T-helper 17 cell (primary cell): ENCODE data around the gene CTAGE8. TPM values are rescaled to one million over a fixed set of nuclear protein-coding genes. Genes with fewer than 3 reads are reported as not detected.
"Not testable (repeated sequence)": the region's sequence is repeated elsewhere in the genome, so short reads cannot be mapped to it uniquely, and the experiment has no call there.

ENCODE experiments used
- ATAC-seq: fragments of 150-1000 bp; cut with Tn5 transposase; 2 replicates; pipeline ENCODE4 v1.10.0; 2021; ENCODE audit warnings: mild to moderate bottlenecking, moderate library complexity
- DNase-seq, 3 donors: peaks; one replicate each; pipeline versions ENCODE4 v3.0.0 to v3.0.0-alpha.2; 2020 to 2021
- H3K9me3 ChIP-seq: one replicate; pipeline ENCODE4 v1.7.0; 2013; ENCODE audit warnings: low read length, mild to moderate bottlenecking; ENCODE audit not compliant: control insufficient read depth, poor library complexity, severe bottlenecking
- H3K27ac Mint-ChIP-seq: one replicate; pipeline ENCODE4 v1.8.0; 2022; ENCODE audit warnings: mild to moderate bottlenecking, moderate library complexity, mixed read lengths
- H3K27me3 Mint-ChIP-seq: one replicate; pipeline ENCODE4 v1.8.0; 2022; ENCODE audit warnings: mixed read lengths
- H3K36me3 Mint-ChIP-seq: one replicate; pipeline ENCODE4 v1.8.0; 2022; ENCODE audit warnings: low read depth, mixed read lengths
- H3K4me1 Mint-ChIP-seq: one replicate; pipeline ENCODE4 v1.8.0; 2022; ENCODE audit warnings: mild to moderate bottlenecking, mixed read lengths
- H3K4me3 Mint-ChIP-seq: one replicate; pipeline ENCODE4 v1.8.0; 2022; ENCODE audit warnings: mild to moderate bottlenecking, moderate library complexity, mixed read lengths
- total RNA-seq, 4 donors: library from RNA in 2 of 4; stranded (reverse) in 2 of 4; gene quantifications; one replicate each; pipeline ENCODE4 v1.2.3 and lab custom pipeline; 2022 to 2026

CTAGE8 gene
- total RNA-seq, 2 donors from 2014 or later = 0.47 to 1.6 TPM

DNA sequence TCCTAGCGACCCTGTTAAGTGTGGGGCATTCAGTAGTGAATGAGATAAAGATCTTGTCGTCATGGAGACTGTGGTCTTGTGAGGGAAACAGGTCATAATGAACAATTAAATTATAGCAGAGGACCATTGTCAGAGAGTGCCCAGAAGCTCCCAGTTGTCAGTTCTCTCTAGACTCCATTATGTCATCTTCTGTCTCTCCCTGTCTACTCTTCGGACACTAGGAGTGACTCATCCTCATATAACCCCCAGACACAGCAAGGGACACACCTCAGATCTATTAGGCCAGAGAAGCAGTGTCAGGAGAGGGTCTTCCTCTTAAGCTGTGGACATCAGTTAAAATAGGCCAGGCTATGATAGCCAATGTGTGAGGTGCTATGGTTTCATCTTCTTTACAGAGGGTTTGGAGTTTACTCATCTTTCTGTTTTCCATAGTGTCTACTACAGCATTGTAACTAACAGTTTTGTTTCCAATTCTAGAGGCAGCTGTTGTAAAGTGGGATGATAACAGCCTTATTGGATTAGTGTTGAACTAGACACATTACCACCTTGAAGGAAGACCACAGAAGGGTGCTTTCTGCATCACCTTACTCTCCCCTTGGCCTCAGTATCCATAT, 18.2 kb upstream of the CTAGE8 start:
- not testable (repeated sequence) for H3K27me3 Mint-ChIP-seq, DNase-seq, H3K4me3 Mint-ChIP-seq, H3K4me1 Mint-ChIP-seq, H3K9me3 ChIP-seq, H3K36me3 Mint-ChIP-seq, H3K27ac Mint-ChIP-seq
- ATAC-seq = peak; percentile 38

- not testable (repeated sequence) for H3K27me3 Mint-ChIP-seq, H3K36me3 Mint-ChIP-seq, H3K27ac Mint-ChIP-seq, H3K4me3 Mint-ChIP-seq, ATAC-seq, DNase-seq, H3K9me3 ChIP-seq, H3K4me1 Mint-ChIP-seq
Measured at GRCh38 chr7:144283716-144284115, 14.6 kb upstream of the CTAGE8 start.

DNA sequence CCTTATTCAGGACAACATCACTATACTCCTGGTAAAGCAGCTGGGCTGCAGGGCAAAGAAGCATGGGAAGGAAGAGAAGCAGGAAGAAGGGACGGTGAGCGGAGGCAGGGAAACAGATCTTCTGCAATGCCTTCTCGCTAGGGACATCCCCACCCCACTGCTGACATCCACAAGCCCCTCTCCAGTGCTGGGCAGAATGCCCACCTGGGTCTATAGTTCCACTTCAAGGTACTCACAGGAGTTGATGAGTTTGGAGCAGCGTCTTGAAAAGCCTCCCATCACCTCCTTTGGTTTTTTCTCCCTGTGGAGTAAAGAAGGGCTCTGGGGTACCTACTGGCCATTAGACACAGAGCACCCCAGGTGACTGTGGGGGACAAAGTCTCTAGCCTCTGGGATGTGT, 13.4 kb upstream of the CTAGE8 start:
- H3K27ac Mint-ChIP-seq, H3K4me3 Mint-ChIP-seq, H3K4me1 Mint-ChIP-seq, H3K36me3 Mint-ChIP-seq, H3K9me3 ChIP-seq, DNase-seq, ATAC-seq, H3K27me3 Mint-ChIP-seq: not testable (repeated sequence)

DNA sequence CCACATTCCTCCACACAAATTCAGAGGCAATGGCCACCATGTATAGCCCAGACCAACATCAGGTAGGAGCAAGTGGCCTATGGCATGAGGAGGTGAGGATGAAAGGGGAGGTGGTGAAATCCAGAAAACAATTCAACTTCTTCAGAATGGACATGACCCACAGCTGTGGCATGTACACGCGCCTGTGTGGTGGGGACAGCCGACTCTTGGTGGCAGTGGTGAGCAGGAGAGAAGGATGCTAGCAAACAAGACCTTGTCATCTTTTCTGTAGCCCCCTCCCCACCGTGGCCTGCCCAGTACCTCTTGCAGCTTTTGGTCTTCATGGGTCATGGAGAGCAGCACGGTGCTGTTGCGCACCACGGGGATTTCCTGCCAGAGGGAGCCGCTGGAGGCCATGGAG, 12.9 kb upstream of the CTAGE8 start:
- H3K27me3 Mint-ChIP-seq, H3K4me3 Mint-ChIP-seq, H3K4me1 Mint-ChIP-seq, H3K36me3 Mint-ChIP-seq, DNase-seq, H3K27ac Mint-ChIP-seq, ATAC-seq, H3K9me3 ChIP-seq: not testable (repeated sequence)

DNA sequence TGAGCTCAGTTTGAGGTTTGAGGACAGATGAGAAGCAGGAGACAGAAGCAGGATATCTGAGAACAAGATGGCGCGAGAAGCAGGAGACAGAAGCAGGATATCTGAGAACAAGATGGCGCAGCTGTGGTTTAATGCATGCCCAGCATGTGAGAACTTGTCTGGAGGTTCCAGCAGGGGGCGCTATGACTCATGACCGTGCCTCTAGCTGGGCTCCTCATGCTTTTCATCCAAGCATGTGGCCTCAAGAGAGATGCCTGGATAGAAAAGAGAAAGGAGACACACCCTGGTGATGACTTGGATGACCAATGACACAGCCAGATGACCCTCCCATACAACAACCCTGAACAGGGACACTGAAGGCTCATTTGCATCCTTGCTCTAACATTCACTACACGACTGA, 10.9 kb upstream of the CTAGE8 start:
- not testable (repeated sequence) for DNase-seq, H3K4me3 Mint-ChIP-seq, H3K27ac Mint-ChIP-seq, H3K27me3 Mint-ChIP-seq, ATAC-seq, H3K4me1 Mint-ChIP-seq, H3K36me3 Mint-ChIP-seq, H3K9me3 ChIP-seq

DNA sequence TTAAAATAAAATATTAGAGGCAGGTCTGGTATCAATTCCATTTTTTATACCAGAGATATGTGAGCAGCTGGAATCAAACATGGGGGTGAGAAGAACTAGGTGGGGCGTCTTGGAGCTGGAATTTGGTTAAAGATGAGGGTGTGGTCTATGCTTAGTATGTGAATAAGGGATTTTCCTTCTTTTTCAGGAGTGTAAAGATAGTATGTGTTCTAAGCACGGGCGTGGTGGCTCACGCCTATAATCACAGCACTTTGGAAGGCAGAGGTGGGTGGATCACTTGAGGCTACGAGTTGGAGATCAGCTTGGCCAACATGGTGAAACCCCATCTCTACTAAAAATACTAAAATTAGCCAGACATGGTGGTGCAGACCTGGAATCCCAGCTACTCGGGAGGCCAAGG, 6.2 kb upstream of the CTAGE8 start:
- H3K27me3 Mint-ChIP-seq, H3K9me3 ChIP-seq, H3K27ac Mint-ChIP-seq, H3K4me3 Mint-ChIP-seq, DNase-seq, H3K36me3 Mint-ChIP-seq, H3K4me1 Mint-ChIP-seq, ATAC-seq: not testable (repeated sequence)

GRCh38 chr7:144264692-144265091, 4.4 kb downstream of the CTAGE8 start, which contains the start of gene OR2A7:
OR2A7 (minus strand) TSS chr7:144264792; CDS start chr7:144259628, 5,164 bp downstream.
- not testable (repeated sequence) for H3K4me1 Mint-ChIP-seq, H3K27ac Mint-ChIP-seq, H3K27me3 Mint-ChIP-seq, DNase-seq, H3K4me3 Mint-ChIP-seq, ATAC-seq, H3K36me3 Mint-ChIP-seq, H3K9me3 ChIP-seq

DNA sequence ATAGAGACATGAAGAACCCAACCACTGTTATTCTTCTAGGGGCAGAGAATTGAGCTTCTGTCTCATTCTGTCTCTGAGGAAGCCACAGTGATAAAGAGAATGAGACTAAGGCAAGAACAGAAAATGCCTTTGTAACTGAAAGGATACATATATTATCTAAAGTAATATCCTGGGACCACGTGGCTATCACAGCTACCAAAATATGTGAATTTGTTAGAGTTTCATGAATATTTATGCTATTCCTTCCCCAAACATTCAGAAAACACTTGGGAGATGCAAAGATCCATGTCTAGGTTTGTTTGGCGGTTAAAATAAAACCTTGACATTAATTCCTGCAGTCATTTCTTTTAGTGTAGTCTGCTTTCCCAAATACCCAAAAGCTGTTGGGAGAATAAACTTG, 7.0 kb downstream of the CTAGE8 start:
- not testable (repeated sequence) for H3K4me1 Mint-ChIP-seq, H3K36me3 Mint-ChIP-seq, H3K9me3 ChIP-seq, DNase-seq, H3K27ac Mint-ChIP-seq, ATAC-seq, H3K27me3 Mint-ChIP-seq, H3K4me3 Mint-ChIP-seq

DNA sequence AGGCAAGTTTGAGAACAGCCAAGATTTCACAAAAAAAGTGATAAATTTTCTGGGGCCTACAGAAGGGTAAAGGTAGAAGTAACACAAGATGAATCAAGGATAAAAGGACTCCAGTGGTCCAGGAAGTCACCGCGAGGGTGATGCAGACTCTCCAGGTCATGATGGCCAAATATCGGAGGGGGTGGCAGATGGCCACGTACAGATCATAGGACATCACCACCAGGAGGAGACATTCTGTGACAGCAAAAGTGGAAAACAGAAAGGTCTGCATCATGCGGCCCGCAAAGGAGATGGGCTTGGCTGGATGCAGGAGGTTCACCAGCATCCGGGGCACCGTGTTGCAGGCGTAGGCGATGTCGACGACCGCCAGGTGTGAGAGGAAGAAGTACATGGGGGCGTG, 10.0 kb downstream of the CTAGE8 start:
- not testable (repeated sequence) for H3K4me3 Mint-ChIP-seq, H3K27ac Mint-ChIP-seq, H3K36me3 Mint-ChIP-seq, H3K9me3 ChIP-seq, H3K4me1 Mint-ChIP-seq, ATAC-seq, DNase-seq, H3K27me3 Mint-ChIP-seq

- no peak for ATAC-seq
- no peak overlapping the region for H3K4me3 Mint-ChIP-seq
- peaks cover 2% of the 10 kb centered on the region for H3K4me1 Mint-ChIP-seq
- H3K27me3 Mint-ChIP-seq = no peaks in the 10 kb centered on the region
- peak overlapping the region; percentile 14 for H3K27ac Mint-ChIP-seq
- DNase-seq = no peak
- H3K9me3 ChIP-seq = no peaks in the 10 kb centered on the region
- no peaks in the 10 kb centered on the region for H3K36me3 Mint-ChIP-seq
Measured at GRCh38 chr7:144256112-144256511, 13.0 kb downstream of the CTAGE8 start.

DNA sequence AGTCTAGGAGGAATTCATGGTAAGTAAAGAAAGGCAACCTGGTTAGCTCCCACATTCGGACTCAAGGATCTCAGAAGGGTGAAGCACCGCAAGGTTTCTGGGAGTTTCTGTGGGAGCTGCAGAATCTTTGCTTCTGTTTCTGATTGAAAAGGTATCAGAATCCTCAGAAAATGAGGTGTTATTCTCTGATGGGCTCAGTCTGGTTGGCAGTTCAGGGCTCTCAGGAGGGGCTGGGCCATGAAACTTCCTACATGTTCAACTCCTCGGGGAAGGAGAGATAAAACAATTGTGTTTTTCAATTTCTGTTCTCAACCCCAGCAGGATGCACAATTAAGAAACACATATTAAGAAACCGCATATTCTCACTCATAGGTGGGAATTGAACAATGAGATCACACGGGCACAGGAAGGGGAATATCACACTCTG, 13.6 kb downstream of the CTAGE8 start:
- Mint-ChIP-seq H3K4me3 (no peak overlapping the region), H3K27ac (peak overlapping the region; percentile 14), H3K36me3 (no peaks in the 10 kb centered on the region), H3K27me3 (no peaks in the 10 kb centered on the region), H3K4me1 (peaks cover 2% of the 10 kb centered on the region)
- DNase-seq = peak in 1 of 3 donors; percentile 4
- no peaks in the 10 kb centered on the region for H3K9me3 ChIP-seq
- ATAC-seq = no peak

DNA sequence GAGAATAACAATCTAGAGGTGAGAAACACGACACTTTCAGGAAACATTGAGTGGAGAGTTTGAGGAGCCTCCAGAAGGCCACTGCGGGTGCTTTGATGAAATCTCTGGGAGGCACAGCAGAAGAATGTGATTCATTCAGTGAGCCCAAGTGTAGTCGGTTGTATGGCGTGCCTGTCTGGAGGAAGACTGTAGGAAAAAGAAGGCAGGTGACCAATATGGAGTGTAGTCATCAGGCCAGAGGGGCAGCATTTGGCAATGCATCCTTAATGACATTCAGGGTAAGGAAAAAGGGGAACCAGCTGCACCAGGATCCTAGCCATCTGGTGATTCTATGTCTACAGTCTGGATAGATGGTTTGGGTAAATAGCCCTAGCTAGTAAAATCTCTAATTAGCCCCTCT, 16.8 kb downstream of the CTAGE8 start:
- H3K27ac Mint-ChIP-seq, H3K9me3 ChIP-seq, H3K4me1 Mint-ChIP-seq, H3K4me3 Mint-ChIP-seq, ATAC-seq, H3K27me3 Mint-ChIP-seq, DNase-seq, H3K36me3 Mint-ChIP-seq: not testable (repeated sequence)

DNA sequence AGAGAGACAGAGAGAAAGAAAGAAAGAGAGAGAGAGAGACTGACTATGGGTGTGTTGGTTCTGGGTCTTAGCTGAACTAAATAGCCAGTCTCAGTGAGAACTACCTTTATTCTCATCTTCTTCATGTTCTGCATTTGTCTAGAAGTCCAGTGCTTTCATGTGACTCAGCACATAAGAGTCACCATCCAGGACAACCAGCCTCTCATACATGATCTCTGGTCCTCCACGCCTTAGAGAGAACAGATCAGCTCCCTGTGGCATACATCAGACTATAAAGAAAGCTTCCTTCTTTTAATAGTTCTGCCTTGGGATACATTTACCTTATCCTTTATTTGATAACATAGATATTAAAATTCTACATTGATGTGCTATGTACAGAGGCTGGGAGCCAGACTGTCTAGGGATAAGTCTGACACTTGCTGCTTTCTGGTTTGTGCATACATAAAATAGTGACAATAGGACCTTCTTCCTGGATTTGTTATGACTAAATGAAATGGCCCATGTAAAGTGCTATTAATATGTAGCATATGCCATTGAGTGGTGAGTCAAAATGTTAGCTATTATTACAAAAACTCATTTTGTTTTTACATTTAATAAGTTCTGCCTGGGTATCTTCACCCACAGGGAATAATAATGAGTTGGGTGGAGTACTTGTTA, 21.3 kb downstream of the CTAGE8 start:
- H3K4me1 Mint-ChIP-seq, H3K27me3 Mint-ChIP-seq, H3K4me3 Mint-ChIP-seq, H3K9me3 ChIP-seq, H3K27ac Mint-ChIP-seq, H3K36me3 Mint-ChIP-seq, ATAC-seq, DNase-seq: not testable (repeated sequence)

GRCh38 chr7:144246967-144247366, 22.1 kb downstream of the CTAGE8 start:
- ATAC-seq, H3K27me3 Mint-ChIP-seq, DNase-seq, H3K4me3 Mint-ChIP-seq, H3K27ac Mint-ChIP-seq, H3K4me1 Mint-ChIP-seq, H3K36me3 Mint-ChIP-seq, H3K9me3 ChIP-seq: not testable (repeated sequence)
